Upper lobe of left lung (tissue), 6 donors: ENCODE measurements around the gene B3GALT2. TPM values are rescaled to one million over a fixed set of nuclear protein-coding genes. Genes with fewer than 3 reads are reported as not detected.

Experiments
- ATAC-seq, 2 donors: fragments of 200-7000 bp; cut with Tn5 transposase; one replicate each; pipeline ENCODE4 v1.9.1; 2022; ENCODE audit warnings: mild to moderate bottlenecking in 2 of 2, moderate library complexity in 2 of 2; ENCODE audit not compliant: low FRiP score in 2 of 2
- DNase-seq, 2 donors: peaks; one replicate each; pipeline ENCODE4 v3.0.0-alpha.2; 2019 to 2020
- H3K27ac ChIP-seq, 4 donors: fragments of 200-600 bp; sonication (generic); one replicate each; pipeline ENCODE4 v1.5.1; 2016 to 2019
- H3K27me3 ChIP-seq, 4 donors: fragments of 200-600 bp; sonication (generic); one replicate each; pipeline ENCODE4 v1.5.1; 2017 to 2019
- H3K36me3 ChIP-seq, 4 donors: fragments of 200-600 bp; sonication (generic); one replicate each; pipeline ENCODE4 v1.5.1; 2016 to 2019
- H3K4me1 ChIP-seq, 4 donors: fragments of 200-600 bp; sonication (generic); one replicate each; pipeline ENCODE4 v1.5.1; 2018 to 2019
- H3K4me3 ChIP-seq, 4 donors: fragments of 200-600 bp; sonication (generic); one replicate each; pipeline ENCODE4 v1.5.1; 2017 to 2019; ENCODE audit warnings: mild to moderate bottlenecking in 2 of 4, moderate library complexity in 1 of 4
- H3K9me3 ChIP-seq, 4 donors: fragments of 200-600 bp; sonication (generic); one replicate each; pipeline ENCODE4 v1.5.1; 2018 to 2019
- CTCF ChIP-seq, 6 experiments: fragments of 450-650 bp in 4 of 6; fragments of 200-600 bp in 2 of 6; sonication (generic) in 2 of 6; IDR thresholded peaks; one replicate each; pipeline ENCODE4 v1.5.1; 2016 to 2019; ENCODE audit warnings: antibody characterized with exemption in 6 of 6
- EP300 ChIP-seq, 4 donors: sonication (generic); formaldehyde crosslinking; IDR thresholded peaks; one replicate each; pipeline ENCODE4 v1.5.1; 2017; ENCODE audit warnings: antibody characterized with exemption in 4 of 4, control low read depth in 2 of 4
- POLR2A ChIP-seq, 4 donors: fragments of 450-650 bp; IDR thresholded peaks; one replicate each; pipeline ENCODE4 v1.5.1; 2016 to 2017; ENCODE audit warnings: antibody characterized with exemption in 4 of 4, mild to moderate bottlenecking in 2 of 4
- POLR2AphosphoS5 ChIP-seq, 2 donors: sonication (generic); formaldehyde crosslinking; IDR thresholded peaks; one replicate each; pipeline ENCODE4 v1.5.1; 2017; ENCODE audit warnings: antibody characterized with exemption in 2 of 2
- WGBS, 2 donors: methylation state at CpG; one replicate each; pipeline ENCODE4 v1.1.5; 2017 to 2018; 5-methylcytosine and 5-hydroxymethylcytosine counted together
- total RNA-seq, 6 donors: library from RNA; depleted of rRNA in 4 of 6; stranded (reverse); fragments of >200 nt in 4 of 6; gene quantifications; one replicate each; pipeline versions ENCODE4 v1.1.0 to v1.2.1, GENCODE V29; 2016 to 2021
- donor health status: DM: no; HTN: no; CAD: no; lungs with moderate emphysema.
- donor health status: DM: no; HTN: yes; CAD: no; lungs with severe emphysema.

B3GALT2 gene
- total RNA-seq, 6 donors from 2014 or later, result 0.44 to 3.3 (median 1.5) TPM

GRCh38 chr1:193176788-193177187 is 9.6 kb downstream of the B3GALT2 start:
- Histone ChIP-seq H3K36me3 (peaks cover 0 to 3% (median 0%) of the 10 kb centered on the region in 4 donors), H3K4me1 (peaks cover 0 to 13% (median 11%) of the 10 kb centered on the region in 4 donors), H3K27ac (no peak overlapping the region), H3K9me3 (no peaks in the 10 kb centered on the region), H3K4me3 (no peak overlapping the region), H3K27me3 (no peaks in the 10 kb centered on the region)
- no peak for ATAC-seq
- DNase-seq, result no peak
- TF ChIP-seq POLR2AphosphoS5 (IDR thresholded peaks at IDR 0.05) (no peak), CTCF (IDR thresholded peaks at IDR 0.05) (no peak)

GRCh38 chr1:193176113-193176512 is 10.3 kb downstream of the B3GALT2 start:
- Histone ChIP-seq H3K4me3 (no peak overlapping the region), H3K36me3 (peaks cover 0 to 3% (median 1%) of the 10 kb centered on the region in 4 donors), H3K27ac (no peak overlapping the region), H3K9me3 (no peaks in the 10 kb centered on the region), H3K27me3 (no peaks in the 10 kb centered on the region), H3K4me1 (peaks cover 0 to 13% (median 9%) of the 10 kb centered on the region in 4 donors)
- DNase-seq (no peak), ATAC-seq (no peak)
- TF ChIP-seq POLR2AphosphoS5 (IDR thresholded peaks at IDR 0.05) (no peak), CTCF (IDR thresholded peaks at IDR 0.05) (no peak), POLR2A (IDR thresholded peaks at IDR 0.05) (no peak), EP300 (IDR thresholded peaks at IDR 0.05) (no peak)
- WGBS, 2 donors, result 83 to 85% methylated on average over 1 of the region's 1 CpG

- no peak for ATAC-seq
- Histone ChIP-seq H3K27me3 (no peaks in the 10 kb centered on the region), H3K4me1 (peaks cover 0 to 9% (median 0%) of the 10 kb centered on the region in 4 donors), H3K27ac (no peak overlapping the region), H3K4me3 (no peak overlapping the region), H3K9me3 (no peaks in the 10 kb centered on the region), H3K36me3 (peaks cover 0 to 27% (median 8%) of the 10 kb centered on the region in 4 donors)
- WGBS, 2 donors, result 68 to 87% methylated on average over 2 of the region's 2 CpGs
- no peak for DNase-seq
- TF ChIP-seq POLR2A (IDR thresholded peaks at IDR 0.05) (no peak), EP300 (IDR thresholded peaks at IDR 0.05) (no peak), CTCF (IDR thresholded peaks at IDR 0.05) (no peak), POLR2AphosphoS5 (IDR thresholded peaks at IDR 0.05) (no peak)
Observed at GRCh38 chr1:193157360-193157759, 29.1 kb downstream of the B3GALT2 start.

GRCh38 chr1:193156822-193157142 is 29.6 kb downstream of the B3GALT2 start:
- ATAC-seq (no peak), DNase-seq (no peak)
- 82 to 84% methylated on average over 3 of the region's 3 CpGs for WGBS, 2 donors
- no peak overlapping the region for H3K4me3 ChIP-seq
- H3K36me3 ChIP-seq, result peaks cover 0 to 32% (median 11%) of the 10 kb centered on the region in 4 donors
- H3K27ac ChIP-seq, result no peak overlapping the region
- no peak for TF ChIP-seq CTCF (IDR thresholded peaks at IDR 0.05)
- no peak for TF ChIP-seq POLR2A (IDR thresholded peaks at IDR 0.05)
- no peak for TF ChIP-seq POLR2AphosphoS5 (IDR thresholded peaks at IDR 0.05)
- TF ChIP-seq EP300 (IDR thresholded peaks at IDR 0.05), result no peak
- no peaks in the 10 kb centered on the region for H3K27me3 ChIP-seq
- H3K4me1 ChIP-seq, result peaks cover 0 to 9% (median 0%) of the 10 kb centered on the region in 4 donors
- no peaks in the 10 kb centered on the region for H3K9me3 ChIP-seq

- no peak for TF ChIP-seq POLR2A (IDR thresholded peaks at IDR 0.05)
- TF ChIP-seq EP300 (IDR thresholded peaks at IDR 0.05), result no peak
- no peak for TF ChIP-seq CTCF (IDR thresholded peaks at IDR 0.05)
- TF ChIP-seq POLR2AphosphoS5 (IDR thresholded peaks at IDR 0.05), result no peak
- no peaks in the 10 kb centered on the region for H3K9me3 ChIP-seq
- peaks cover under 1 to 37% (median 16%) of the 10 kb centered on the region in 4 donors for H3K36me3 ChIP-seq
- H3K4me1 ChIP-seq, result peaks cover 0 to 9% (median 0%) of the 10 kb centered on the region in 4 donors
- no peak for ATAC-seq
- H3K4me3 ChIP-seq, result no peak overlapping the region
- DNase-seq, result no peak
- no peak overlapping the region for H3K27ac ChIP-seq
- no peaks in the 10 kb centered on the region for H3K27me3 ChIP-seq
- 73 to 81% methylated on average over 3 of the region's 3 CpGs for WGBS, 2 donors
Observed at GRCh38 chr1:193156117-193156821, 30.1 kb downstream of the B3GALT2 start.
